ENCODE data around the gene NADK. TPM values are rescaled to one million over a fixed set of nuclear protein-coding genes. Genes with fewer than 3 reads are reported as not detected.
A peak's percentile ranks its signal among the peaks of the same experiment; 100 is the strongest.

Gene NADK
- total and polyA plus RNA-seq, 2 of the 13 experiments (the other 11 are each of a cell fraction or from before 2014, with no cell fraction given), result 56.6 to 60.1 TPM

GRCh38 chr1:1748686-1749321 is 29.5 kb downstream of the NADK start (continued):
- TF ChIP-seq MYNN (CRISPR knock-in tag; IDR thresholded peaks at IDR 0.05; ENCODE audit: low read depth) (no peak), ZNF768 (CRISPR knock-in tag; IDR thresholded peaks at IDR 0.05) (peak; percentile 34; the same call in 1 of the 2 replicates), ZEB1 (IDR thresholded peaks at IDR 0.05; ENCODE audit: insufficient replicate concordance, low read depth) (no peak), KLF9 (CRISPR knock-in tag; IDR thresholded peaks at IDR 0.05; ENCODE audit: low read depth) (no peak), IRF2 (CRISPR knock-in tag; IDR thresholded peaks at IDR 0.05) (no peak), ZNF597 (CRISPR knock-in tag; IDR thresholded peaks at IDR 0.05) (no peak), ZNF713 (CRISPR knock-in tag; IDR thresholded peaks at IDR 0.05) (no peak), ZNF10 (CRISPR knock-in tag; IDR thresholded peaks at IDR 0.05; ENCODE audit: borderline replicate concordance, low read depth) (no peak), SNAPC2 (CRISPR knock-in tag; IDR thresholded peaks at IDR 0.05) (0 out of 2 replicates have a peak, but pooled peaks have one; percentile 28), GFI1 (CRISPR knock-in tag; IDR thresholded peaks at IDR 0.05; ENCODE audit: borderline replicate concordance) (no peak), ZFYVE20 (CRISPR knock-in tag; IDR thresholded peaks at IDR 0.05; ENCODE audit: borderline replicate concordance, low read depth) (no peak), REST (IDR thresholded peaks at IDR 0.05; ENCODE audit: borderline replicate concordance in 1 of 2, low read depth in 1 of 2, low read length in 2 of 2) (no peak), SP1 (IDR thresholded peaks at IDR 0.05) (no peak), SP1 (CRISPR knock-in tag; IDR thresholded peaks at IDR 0.05) (no peak), CREBL2 (CRISPR knock-in tag; IDR thresholded peaks at IDR 0.05; ENCODE audit: borderline replicate concordance) (no peak), ZNF614 (CRISPR knock-in tag; IDR thresholded peaks at IDR 0.05; ENCODE audit: borderline replicate concordance) (0 out of 2 replicates have a peak, but pooled peaks have one; percentile 27), SOX6 (IDR thresholded peaks at IDR 0.05) (no peak), SOX6 (CRISPR knock-in tag; IDR thresholded peaks at IDR 0.05) (no peak), NONO (IDR thresholded peaks at IDR 0.05) (no peak), NONO (CRISPR knock-in tag; conservative IDR thresholded peaks at IDR 0.05) (no peak), ZNF20 (CRISPR knock-in tag; IDR thresholded peaks at IDR 0.05) (no peak), ZNF629 (CRISPR knock-in tag; conservative IDR thresholded peaks at IDR 0.05) (no peak), FOSL1 (CRISPR knock-in tag; IDR thresholded peaks at IDR 0.05; ENCODE audit: borderline replicate concordance) (no peak), HOXA3 (CRISPR knock-in tag; IDR thresholded peaks at IDR 0.05) (0 out of 2 replicates have a peak, but pooled peaks have one; percentile 29), ZNF24 (IDR thresholded peaks at IDR 0.05) (no peak), ZNF724P (CRISPR knock-in tag; IDR thresholded peaks at IDR 0.05; ENCODE audit: borderline replicate concordance) (no peak), TP53 (CRISPR knock-in tag; conservative IDR thresholded peaks at IDR 0.05) (no peak), ZFP36L1 (CRISPR knock-in tag; IDR thresholded peaks at IDR 0.05) (no peak)

Measured in HepG2 (cell line).